H9 (cell line): ENCODE results near the gene ITGA11. TPM values are rescaled to one million over a fixed set of nuclear protein-coding genes. Genes with fewer than 3 reads are reported as not detected.

ENCODE experiments used
- DNase-seq: peaks from one replicate; pipeline ENCODE4 v3.0.0-alpha.2; 2017
- H2AFZ ChIP-seq: one replicate; pipeline ENCODE4 v1.6.1; 2013; ENCODE audit warnings: mild to moderate bottlenecking, low read length, control low read depth, moderate library complexity
- H2AK5ac ChIP-seq: 2 replicates; pipeline ENCODE4 v1.6.1; 2013; ENCODE audit warnings: low read length, control low read depth, mixed read lengths; ENCODE audit not compliant: insufficient read length
- H2BK120ac ChIP-seq: one replicate; pipeline ENCODE4 v1.6.1; 2013; ENCODE audit warnings: low read depth, mild to moderate bottlenecking, low read length, control low read depth, inconsistent platforms; ENCODE audit not compliant: poor library complexity, severe bottlenecking
- H2BK12ac ChIP-seq: 2 replicates; pipeline ENCODE4 v1.6.1; 2013; ENCODE audit warnings: low read length, control low read depth, mixed read lengths, low read depth; ENCODE audit not compliant: insufficient read length
- H2BK15ac ChIP-seq: 2 replicates; pipeline ENCODE4 v1.6.1; 2013; ENCODE audit warnings: low read depth, low read length, control low read depth
- H2BK20ac ChIP-seq: one replicate; pipeline ENCODE4 v1.6.1; 2013; ENCODE audit warnings: low read depth, mild to moderate bottlenecking, low read length, control low read depth, inconsistent platforms; ENCODE audit not compliant: poor library complexity, severe bottlenecking
- H2BK5ac ChIP-seq: 2 replicates; pipeline ENCODE4 v1.6.1; 2013; ENCODE audit warnings: low read length, control low read depth, mixed read lengths; ENCODE audit not compliant: insufficient read length
- H3K14ac ChIP-seq: 2 replicates; pipeline ENCODE4 v1.6.1; 2013; ENCODE audit warnings: low read length, control low read depth; ENCODE audit not compliant: insufficient read depth
- H3K18ac ChIP-seq: 2 replicates; pipeline ENCODE4 v1.6.1; 2013; ENCODE audit warnings: low read depth, mild to moderate bottlenecking, mixed read lengths, low read length, control low read depth; ENCODE audit not compliant: insufficient read length
- H3K23ac ChIP-seq: 2 replicates; pipeline ENCODE4 v1.6.1; 2013; ENCODE audit warnings: low read length, control low read depth, mixed read lengths, low read depth; ENCODE audit not compliant: insufficient read length
- H3K23me2 ChIP-seq: 2 replicates; pipeline ENCODE4 v1.6.1; 2013; ENCODE audit warnings: low read depth, mild to moderate bottlenecking, mixed read lengths, low read length, control low read depth; ENCODE audit not compliant: insufficient read length, poor library complexity, severe bottlenecking
- H3K27ac ChIP-seq: 2 replicates; pipeline ENCODE4 v1.5.1; 2013; ENCODE audit warnings: low read length, control low read depth, mixed read lengths, low read depth; ENCODE audit not compliant: insufficient read length
- H3K27me3 ChIP-seq: 2 replicates; pipeline ENCODE4 v1.6.1; 2013; ENCODE audit warnings: low read length, control low read depth, inconsistent platforms; ENCODE audit not compliant: insufficient read depth
- H3K4ac ChIP-seq: 2 replicates; pipeline ENCODE4 v1.6.1; 2013; ENCODE audit warnings: low read depth, mild to moderate bottlenecking, control low read depth, inconsistent platforms, low read length, moderate library complexity
- H3K4me1 ChIP-seq: 2 replicates; pipeline ENCODE4 v1.6.1; 2013; ENCODE audit warnings: low read length, control low read depth, inconsistent platforms; ENCODE audit not compliant: insufficient read depth
- H3K4me2 ChIP-seq: 2 replicates; pipeline ENCODE4 v1.6.1; 2013; ENCODE audit warnings: low read length, control low read depth, mixed read lengths; ENCODE audit not compliant: insufficient read length, insufficient read depth
- H3K56ac ChIP-seq: 2 replicates; pipeline ENCODE4 v1.6.1; 2013; ENCODE audit warnings: low read depth, mild to moderate bottlenecking, mixed read lengths, low read length, control low read depth; ENCODE audit not compliant: insufficient read length
- H3K79me1 ChIP-seq: 2 replicates; pipeline ENCODE4 v1.6.1; 2013; ENCODE audit warnings: low read depth, mild to moderate bottlenecking, moderate library complexity, low read length, control low read depth, inconsistent platforms; ENCODE audit not compliant: insufficient read depth, poor library complexity, severe bottlenecking
- H3K79me2 ChIP-seq: 2 replicates; pipeline ENCODE4 v1.6.1; 2013; ENCODE audit warnings: low read length, control low read depth, inconsistent platforms; ENCODE audit not compliant: insufficient read depth
- H3K9ac ChIP-seq: 2 replicates; pipeline ENCODE4 v1.6.1; 2013; ENCODE audit warnings: low read length, control low read depth, mixed read lengths; ENCODE audit not compliant: insufficient read length; ENCODE audit errors: extremely low read depth
- H3K9me3 ChIP-seq: one replicate; pipeline ENCODE4 v1.6.1; 2013; ENCODE audit warnings: low read depth, low read length, inconsistent platforms; ENCODE audit not compliant: control insufficient read depth
- H3T11ph ChIP-seq: one replicate; pipeline ENCODE4 v1.6.1; 2013; ENCODE audit warnings: mild to moderate bottlenecking, low read length, control low read depth, inconsistent platforms
- H4K20me1 ChIP-seq: one replicate; pipeline ENCODE4 v1.6.1; 2013; ENCODE audit not compliant: control insufficient read depth, insufficient read length, insufficient read depth
- H4K5ac ChIP-seq: 2 replicates; pipeline ENCODE4 v1.6.1; 2013; ENCODE audit warnings: low read depth, mild to moderate bottlenecking, mixed read lengths, low read length, control low read depth; ENCODE audit not compliant: insufficient read length
- H4K8ac ChIP-seq: replicated peaks from 2 replicates; pipeline ENCODE4 v1.6.1; 2013; ENCODE audit warnings: low read length, control low read depth, mixed read lengths, low read depth; ENCODE audit not compliant: insufficient read length
- H4K91ac ChIP-seq: 2 replicates; pipeline ENCODE4 v1.6.1; 2013; ENCODE audit warnings: low read depth, mild to moderate bottlenecking, moderate library complexity, mixed read lengths, low read length, control low read depth; ENCODE audit not compliant: insufficient read length
- H3K27ac Mint-ChIP-seq, 3 experiments: 2 replicates in 2 of 3; 3 replicates in 1 of 3; pipeline ENCODE4 v1.8.0; 2020 to 2021; ENCODE audit warnings: mixed read lengths in 3 of 3, mild to moderate bottlenecking in 1 of 3, moderate library complexity in 1 of 3
- H3K27me3 Mint-ChIP-seq: 2 replicates; pipeline ENCODE4 v1.8.0; 2021; ENCODE audit warnings: low read depth, mild to moderate bottlenecking, moderate library complexity, mixed read lengths
- H3K36me3 Mint-ChIP-seq, 3 experiments: 2 replicates in 2 of 3; 3 replicates in 1 of 3; pipeline ENCODE4 v1.8.0; 2020 to 2021; ENCODE audit warnings: low read depth in 3 of 3, mixed read lengths in 3 of 3; ENCODE audit not compliant: insufficient read depth in 1 of 3
- H3K4me1 Mint-ChIP-seq, 2 experiments: 2 replicates each; pipeline ENCODE4 v1.8.0; 2020; ENCODE audit warnings: mixed read lengths in 2 of 2
- H3K4me3 Mint-ChIP-seq, 2 experiments: 2 replicates in 1 of 2; 3 replicates in 1 of 2; pipeline ENCODE4 v1.8.0; 2020 to 2021; ENCODE audit warnings: mild to moderate bottlenecking in 2 of 2, mixed read lengths in 2 of 2, moderate library complexity in 1 of 2
- H3K9me3 Mint-ChIP-seq, 2 experiments: 2 replicates in 1 of 2; 3 replicates in 1 of 2; pipeline ENCODE4 v1.8.0; 2020; ENCODE audit warnings: mild to moderate bottlenecking in 2 of 2, mixed read lengths in 2 of 2, moderate library complexity in 1 of 2
- CTCF ChIP-seq: fragments of 200-600 bp; sonication (generic); conservative IDR thresholded peaks from 3 replicates; pipeline ENCODE4 v1.8.0; 2021; ENCODE audit warnings: antibody characterized with exemption, mild to moderate bottlenecking
- WGBS: extraction: QIAGEN DNeasy Blood & Tissue Kit; methylation state at CpG from one replicate; pipeline ENCODE4 v1.1.7; 2013; ENCODE audit warnings: missing lambda C conversion rate, low lambda C conversion rate, mixed read lengths; ENCODE audit not compliant: insufficient read length; ENCODE audit errors: extremely low coverage; 5-methylcytosine and 5-hydroxymethylcytosine counted together
- total RNA-seq: library from RNA; stranded (reverse); gene quantifications from 2 replicates; pipeline ENCODE4 v1.2.1, GENCODE V29; 2021

The ITGA11 gene
- total RNA-seq, 1 experiment from 2014 or later, result 0.07 TPM

- no peak overlapping the region for H2BK5ac ChIP-seq
- Mint-ChIP-seq H3K27ac (no peak overlapping the region), H3K4me3 (no peak overlapping the region), H3K27me3 (peaks cover 53% of the 10 kb centered on the region), H3K36me3 (no peaks in the 10 kb centered on the region), H3K9me3 (peaks cover 0 to 2% of the 10 kb centered on the region in 2 experiments; a peak in 1 of 5 replicates), H3K4me1 (peaks cover 6 to 10% of the 10 kb centered on the region in 2 experiments; a peak in 3 of 4 replicates)
- no peak for TF ChIP-seq CTCF
- H4K8ac ChIP-seq, result no peak overlapping the region
- H4K91ac ChIP-seq, result no peak overlapping the region
- H3K9me3 ChIP-seq, result no peaks in the 10 kb centered on the region
- H2AK5ac ChIP-seq, result no peak overlapping the region
- H3K79me2 ChIP-seq, result no peaks in the 10 kb centered on the region
- H2BK120ac ChIP-seq, result no peak overlapping the region
- no peak overlapping the region for H3K4ac ChIP-seq
- H2BK20ac ChIP-seq, result no peak overlapping the region
- 0 out of 2 replicates have a peak, but pooled peaks cover under 1% of the 10 kb centered on the region for H3K27me3 ChIP-seq
- peak; percentile 5 for DNase-seq
- H3K56ac ChIP-seq, result no peak overlapping the region
- H3K23me2 ChIP-seq, result no peaks in the 10 kb centered on the region
- WGBS, result no CpG with 5 or more reads among the region's 3 CpGs
- no peaks in the 10 kb centered on the region for H3K4me1 ChIP-seq
- no peak overlapping the region for H3K4me2 ChIP-seq
- H3K14ac ChIP-seq, result no peak overlapping the region
- no peak overlapping the region for H4K5ac ChIP-seq
- no peak overlapping the region for H3K23ac ChIP-seq
- H2AFZ ChIP-seq, result no peak overlapping the region
- no peak overlapping the region for H2BK12ac ChIP-seq
- H3K27ac ChIP-seq, result no peak overlapping the region
- no peak overlapping the region for H3K18ac ChIP-seq
- no peak overlapping the region for H3T11ph ChIP-seq
- H3K9ac ChIP-seq, result no peak overlapping the region
- H3K79me1 ChIP-seq, result no peaks in the 10 kb centered on the region
- H4K20me1 ChIP-seq, result no peaks in the 10 kb centered on the region
- no peak overlapping the region for H2BK15ac ChIP-seq
Observed at GRCh38 chr15:68441045-68441743, 9.2 kb upstream of the ITGA11 start.
